Sigmoid colon (tissue), 4 donors: Measurements from ENCODE around the gene SPNS2.

Source experiments
- CTCF ChIP-seq, 4 experiments: fragments of 450-650 bp in 3 of 4; fragments of 200-600 bp in 1 of 4; IDR thresholded peaks; one replicate each; pipeline ENCODE4 v1.5.1; 2016 to 2019; ENCODE audit warnings: antibody characterized with exemption in 4 of 4, mild to moderate bottlenecking in 3 of 4, moderate library complexity in 2 of 4
- EP300 ChIP-seq, 4 donors: sonication (generic); formaldehyde crosslinking; IDR thresholded peaks; one replicate each; pipeline ENCODE4 v1.6.1; 2017; ENCODE audit warnings: antibody characterized with exemption in 4 of 4

DNA sequence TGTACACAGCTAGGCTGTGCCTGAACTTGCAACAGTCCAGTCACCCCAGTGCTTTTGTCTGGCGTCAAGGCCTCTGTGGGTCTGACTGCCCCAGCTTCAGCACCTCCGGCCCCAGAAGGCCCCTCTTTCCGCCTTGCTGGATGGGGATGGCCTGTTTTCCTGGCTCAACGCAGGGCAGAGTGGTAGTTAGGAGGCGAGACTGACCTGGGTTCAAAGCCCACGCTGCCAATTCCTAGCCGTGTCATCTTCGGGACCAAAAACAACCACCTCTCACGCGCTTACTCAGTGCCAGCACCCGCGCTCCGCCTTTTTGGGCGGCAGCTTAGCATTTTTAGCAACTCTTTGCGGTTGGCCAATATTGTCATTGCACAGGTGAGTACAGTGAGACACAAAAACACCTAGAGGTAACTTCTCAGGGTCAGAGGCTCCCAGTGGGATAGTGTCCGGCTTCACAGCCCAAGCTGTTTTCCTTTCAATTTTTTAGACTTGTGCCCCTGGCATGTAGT, 51.9 kb downstream of the SPNS2 start:
- TF ChIP-seq CTCF (IDR thresholded peaks at IDR 0.05) (no peak), EP300 (IDR thresholded peaks at IDR 0.05) (no peak)
